Measurements from ENCODE around the gene PLXNA4.

PLXNA4 gene

GRCh38 chr7:132114411-132114810 is 461.9 kb downstream of the PLXNA4 start:
- FAIRE-seq: no peak
- DNase-seq (ENCODE audit: insufficient read length): no peak
- TF ChIP-seq TAF1 (IDR thresholded peaks at IDR 0.05; ENCODE audit: borderline replicate concordance, low read depth, low read length): no peak
- no peak for TF ChIP-seq POLR2A (IDR thresholded peaks at IDR 0.05; ENCODE audit: low read depth, low read length)
- TF ChIP-seq POLR2AphosphoS5 (IDR thresholded peaks at IDR 0.05; ENCODE audit: low read depth, low read length): no peak

- TF ChIP-seq TAF1 (IDR thresholded peaks at IDR 0.05; ENCODE audit: borderline replicate concordance, low read depth, low read length) (no peak), POLR2A (IDR thresholded peaks at IDR 0.05; ENCODE audit: low read depth, low read length) (no peak), POLR2AphosphoS5 (IDR thresholded peaks at IDR 0.05; ENCODE audit: low read depth, low read length) (no peak)
- DNase-seq (ENCODE audit: insufficient read length) (no peak), FAIRE-seq (no peak)
Observed at GRCh38 chr7:132113536-132114371, 462.5 kb downstream of the PLXNA4 start.

GRCh38 chr7:132112657-132113056 is 463.6 kb downstream of the PLXNA4 start:
- TF ChIP-seq POLR2A (IDR thresholded peaks at IDR 0.05; ENCODE audit: low read depth, low read length): no peak
- no peak for TF ChIP-seq TAF1 (IDR thresholded peaks at IDR 0.05; ENCODE audit: borderline replicate concordance, low read depth, low read length)
- no peak for TF ChIP-seq POLR2AphosphoS5 (IDR thresholded peaks at IDR 0.05; ENCODE audit: low read depth, low read length)
- FAIRE-seq: no peak
- DNase-seq (ENCODE audit: insufficient read length): no peak

- no peak for FAIRE-seq
- TF ChIP-seq POLR2A (IDR thresholded peaks at IDR 0.05; ENCODE audit: low read depth, low read length) (no peak), POLR2AphosphoS5 (IDR thresholded peaks at IDR 0.05; ENCODE audit: low read depth, low read length) (no peak), TAF1 (IDR thresholded peaks at IDR 0.05; ENCODE audit: borderline replicate concordance, low read depth, low read length) (no peak)
- no peak for DNase-seq (ENCODE audit: insufficient read length)
Observed at GRCh38 chr7:132112106-132112505, 464.2 kb downstream of the PLXNA4 start.

GRCh38 chr7:132110692-132111091 is 465.6 kb downstream of the PLXNA4 start:
- FAIRE-seq (no peak), DNase-seq (ENCODE audit: insufficient read length) (no peak)
- TF ChIP-seq POLR2AphosphoS5 (IDR thresholded peaks at IDR 0.05; ENCODE audit: low read depth, low read length): no peak
- no peak for TF ChIP-seq TAF1 (IDR thresholded peaks at IDR 0.05; ENCODE audit: borderline replicate concordance, low read depth, low read length)
- TF ChIP-seq POLR2A (IDR thresholded peaks at IDR 0.05; ENCODE audit: low read depth, low read length): no peak

GRCh38 chr7:132109769-132110168 is 466.5 kb downstream of the PLXNA4 start:
- DNase-seq (ENCODE audit: insufficient read length): no peak
- TF ChIP-seq TAF1 (IDR thresholded peaks at IDR 0.05; ENCODE audit: borderline replicate concordance, low read depth, low read length) (no peak), POLR2A (IDR thresholded peaks at IDR 0.05; ENCODE audit: low read depth, low read length) (no peak), POLR2AphosphoS5 (IDR thresholded peaks at IDR 0.05; ENCODE audit: low read depth, low read length) (no peak)
- no peak for FAIRE-seq

GRCh38 chr7:132108563-132108962 is 467.7 kb downstream of the PLXNA4 start:
- FAIRE-seq (no peak), DNase-seq (ENCODE audit: insufficient read length) (no peak)
- TF ChIP-seq TAF1 (IDR thresholded peaks at IDR 0.05; ENCODE audit: borderline replicate concordance, low read depth, low read length) (no peak), POLR2A (IDR thresholded peaks at IDR 0.05; ENCODE audit: low read depth, low read length) (no peak), POLR2AphosphoS5 (IDR thresholded peaks at IDR 0.05; ENCODE audit: low read depth, low read length) (no peak)

GRCh38 chr7:132106491-132106890 is 469.8 kb downstream of the PLXNA4 start:
- FAIRE-seq (no peak), DNase-seq (ENCODE audit: insufficient read length) (no peak)
- TF ChIP-seq TAF1 (IDR thresholded peaks at IDR 0.05; ENCODE audit: borderline replicate concordance, low read depth, low read length) (no peak), POLR2A (IDR thresholded peaks at IDR 0.05; ENCODE audit: low read depth, low read length) (no peak), POLR2AphosphoS5 (IDR thresholded peaks at IDR 0.05; ENCODE audit: low read depth, low read length) (no peak)

- FAIRE-seq: no peak
- TF ChIP-seq POLR2A (IDR thresholded peaks at IDR 0.05; ENCODE audit: low read depth, low read length): no peak
- TF ChIP-seq TAF1 (IDR thresholded peaks at IDR 0.05; ENCODE audit: borderline replicate concordance, low read depth, low read length): no peak
- no peak for TF ChIP-seq POLR2AphosphoS5 (IDR thresholded peaks at IDR 0.05; ENCODE audit: low read depth, low read length)
- DNase-seq (ENCODE audit: insufficient read length): no peak
Observed at GRCh38 chr7:132105096-132105495, 471.2 kb downstream of the PLXNA4 start.

GRCh38 chr7:132103718-132104117 is 472.6 kb downstream of the PLXNA4 start:
- no peak for DNase-seq (ENCODE audit: insufficient read length)
- no peak for FAIRE-seq
- TF ChIP-seq POLR2A (IDR thresholded peaks at IDR 0.05; ENCODE audit: low read depth, low read length) (no peak), TAF1 (IDR thresholded peaks at IDR 0.05; ENCODE audit: borderline replicate concordance, low read depth, low read length) (no peak), POLR2AphosphoS5 (IDR thresholded peaks at IDR 0.05; ENCODE audit: low read depth, low read length) (no peak)

GRCh38 chr7:132102942-132103341 is 473.3 kb downstream of the PLXNA4 start:
- DNase-seq (ENCODE audit: insufficient read length) (no peak), FAIRE-seq (no peak)
- no peak for TF ChIP-seq POLR2A (IDR thresholded peaks at IDR 0.05; ENCODE audit: low read depth, low read length)
- no peak for TF ChIP-seq TAF1 (IDR thresholded peaks at IDR 0.05; ENCODE audit: borderline replicate concordance, low read depth, low read length)
- TF ChIP-seq POLR2AphosphoS5 (IDR thresholded peaks at IDR 0.05; ENCODE audit: low read depth, low read length): no peak

GRCh38 chr7:132102391-132102790 is 473.9 kb downstream of the PLXNA4 start:
- FAIRE-seq (no peak), DNase-seq (ENCODE audit: insufficient read length) (no peak)
- TF ChIP-seq POLR2A (IDR thresholded peaks at IDR 0.05; ENCODE audit: low read depth, low read length): no peak
- no peak for TF ChIP-seq POLR2AphosphoS5 (IDR thresholded peaks at IDR 0.05; ENCODE audit: low read depth, low read length)
- TF ChIP-seq TAF1 (IDR thresholded peaks at IDR 0.05; ENCODE audit: borderline replicate concordance, low read depth, low read length): no peak

All from GM12892 (cell line).